ENCODE measurements around the gene TP53TG5.

Gene TP53TG5

GRCh38 chr20:45394221-45395113 lies 16.3 kb upstream of the TP53TG5 start:
- TF ChIP-seq GATA3 (IDR thresholded peaks at IDR 0.05; ENCODE audit: low read depth, low read length) (no peak), GATA2 (IDR thresholded peaks at IDR 0.05; ENCODE audit: low read depth, low read length) (no peak)

GRCh38 chr20:45392733-45393132 lies 14.6 kb upstream of the TP53TG5 start:
- no peak for TF ChIP-seq GATA3 (IDR thresholded peaks at IDR 0.05; ENCODE audit: low read depth, low read length)
- no peak for TF ChIP-seq GATA2 (IDR thresholded peaks at IDR 0.05; ENCODE audit: low read depth, low read length)

GRCh38 chr20:45391559-45391958 lies 13.4 kb upstream of the TP53TG5 start:
- no peak for TF ChIP-seq GATA2 (IDR thresholded peaks at IDR 0.05; ENCODE audit: low read depth, low read length)
- no peak for TF ChIP-seq GATA3 (IDR thresholded peaks at IDR 0.05; ENCODE audit: low read depth, low read length)

GRCh38 chr20:45390931-45391330 lies 12.8 kb upstream of the TP53TG5 start:
- TF ChIP-seq GATA3 (IDR thresholded peaks at IDR 0.05; ENCODE audit: low read depth, low read length) (no peak), GATA2 (IDR thresholded peaks at IDR 0.05; ENCODE audit: low read depth, low read length) (no peak)

- TF ChIP-seq GATA3 (IDR thresholded peaks at IDR 0.05; ENCODE audit: low read depth, low read length) (no peak), GATA2 (IDR thresholded peaks at IDR 0.05; ENCODE audit: low read depth, low read length) (no peak)
These were observed 9.1 kb upstream of the TP53TG5 start for GRCh38 chr20:45387274-45387673.

- TF ChIP-seq GATA2 (IDR thresholded peaks at IDR 0.05; ENCODE audit: low read depth, low read length) (no peak), GATA3 (IDR thresholded peaks at IDR 0.05; ENCODE audit: low read depth, low read length) (no peak)
These were observed 856 bp downstream of the TP53TG5 start for GRCh38 chr20:45377269-45377668.

GRCh38 chr20:45374966-45375365 lies 3.2 kb downstream of the TP53TG5 start:
- TF ChIP-seq GATA3 (IDR thresholded peaks at IDR 0.05; ENCODE audit: low read depth, low read length) (no peak), GATA2 (IDR thresholded peaks at IDR 0.05; ENCODE audit: low read depth, low read length) (no peak)

GRCh38 chr20:45374101-45374467 lies 4.0 kb downstream of the TP53TG5 start:
- TF ChIP-seq GATA3 (IDR thresholded peaks at IDR 0.05; ENCODE audit: low read depth, low read length) (no peak), GATA2 (IDR thresholded peaks at IDR 0.05; ENCODE audit: low read depth, low read length) (no peak)

- TF ChIP-seq GATA2 (IDR thresholded peaks at IDR 0.05; ENCODE audit: low read depth, low read length) (no peak), GATA3 (IDR thresholded peaks at IDR 0.05; ENCODE audit: low read depth, low read length) (no peak)
These were observed 4.6 kb downstream of the TP53TG5 start for GRCh38 chr20:45373353-45374100.

GRCh38 chr20:45372646-45373352 lies 5.3 kb downstream of the TP53TG5 start:
- TF ChIP-seq GATA3 (IDR thresholded peaks at IDR 0.05; ENCODE audit: low read depth, low read length): no peak
- no peak for TF ChIP-seq GATA2 (IDR thresholded peaks at IDR 0.05; ENCODE audit: low read depth, low read length)

- TF ChIP-seq GATA3 (IDR thresholded peaks at IDR 0.05; ENCODE audit: low read depth, low read length) (no peak), GATA2 (IDR thresholded peaks at IDR 0.05; ENCODE audit: low read depth, low read length) (no peak)
These were observed 5.9 kb downstream of the TP53TG5 start for GRCh38 chr20:45372241-45372640.

- TF ChIP-seq GATA3 (IDR thresholded peaks at IDR 0.05; ENCODE audit: low read depth, low read length) (no peak), GATA2 (IDR thresholded peaks at IDR 0.05; ENCODE audit: low read depth, low read length) (no peak)
These were observed 7.5 kb downstream of the TP53TG5 start for GRCh38 chr20:45370571-45371160.

- TF ChIP-seq GATA3 (IDR thresholded peaks at IDR 0.05; ENCODE audit: low read depth, low read length) (no peak), GATA2 (IDR thresholded peaks at IDR 0.05; ENCODE audit: low read depth, low read length) (no peak)
These were observed 9.7 kb downstream of the TP53TG5 start for GRCh38 chr20:45368221-45368980.

Measured in SH-SY5Y (cell line).